GM21526 (cell line): ENCODE results near the gene HOXB8.

Experiments
- ATAC-seq: cut with Tn5 transposase; IDR thresholded peaks from one replicate; pipeline ENCODE4 v1.9.1; 2021; ENCODE audit warnings: moderate library complexity; ENCODE audit not compliant: unreplicated experiment, low FRiP score

The HOXB8 gene

GRCh38 chr17:48569674-48570324 lies 45.3 kb downstream of the HOXB8 start:
- ATAC-seq, result no peak

- no peak for ATAC-seq
These were observed 45.9 kb downstream of the HOXB8 start for GRCh38 chr17:48569240-48569582.

- no peak for ATAC-seq
These were observed 46.4 kb downstream of the HOXB8 start for GRCh38 chr17:48568499-48569239.

GRCh38 chr17:48567646-48568354 lies 47.3 kb downstream of the HOXB8 start:
- ATAC-seq, result no peak

GRCh38 chr17:48567209-48567608 lies 47.9 kb downstream of the HOXB8 start:
- ATAC-seq, result no peak

GRCh38 chr17:48566717-48567116 lies 48.4 kb downstream of the HOXB8 start:
- ATAC-seq, result no peak

GRCh38 chr17:48565925-48566710 lies 49.0 kb downstream of the HOXB8 start:
- no peak for ATAC-seq

GRCh38 chr17:48565022-48565554 lies 50.0 kb downstream of the HOXB8 start:
- ATAC-seq, result no peak

- ATAC-seq, result no peak
These were observed 50.7 kb downstream of the HOXB8 start for GRCh38 chr17:48564188-48565021.

GRCh38 chr17:48563867-48564187 lies 51.3 kb downstream of the HOXB8 start:
- no peak for ATAC-seq

- ATAC-seq, result no peak
These were observed 51.7 kb downstream of the HOXB8 start for GRCh38 chr17:48563385-48563838.

- ATAC-seq, result no peak
These were observed 52.2 kb downstream of the HOXB8 start for GRCh38 chr17:48562934-48563333.
